HG02852 (cell line): ENCODE data around the gene IL13.
"Not testable (repeated sequence)": the region's sequence is repeated elsewhere in the genome, so short reads cannot be mapped to it uniquely, and the experiment has no call there.

ENCODE experiments used
- ATAC-seq: cut with Tn5 transposase; IDR thresholded peaks from one replicate; pipeline ENCODE4 v1.9.1; 2021; ENCODE audit warnings: mild to moderate bottlenecking, moderate library complexity; ENCODE audit not compliant: unreplicated experiment

IL13 gene

DNA sequence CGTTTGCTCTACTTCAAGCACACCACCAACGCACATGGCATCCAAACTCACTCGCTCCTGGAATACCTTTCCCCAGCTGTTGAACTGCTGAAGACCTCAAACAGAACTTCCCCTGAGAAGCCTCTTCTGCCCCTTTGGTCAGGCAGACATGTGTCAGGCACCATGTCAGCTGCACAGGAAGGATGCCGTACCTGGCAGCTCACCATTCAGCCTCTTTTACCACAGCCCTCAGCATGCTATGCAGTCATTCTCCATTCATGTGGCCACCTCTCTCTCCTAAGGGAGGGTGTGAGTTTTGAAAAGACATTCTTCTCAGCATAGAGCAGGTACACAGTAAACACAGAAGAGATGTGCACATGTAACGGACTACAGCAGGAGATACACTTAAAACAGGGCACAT, 30.0 kb downstream of the IL13 start:
- ATAC-seq = no peak

GRCh38 chr5:132688536-132689339, 30.8 kb downstream of the IL13 start:
- no peak for ATAC-seq

GRCh38 chr5:132689513-132689912, 31.5 kb downstream of the IL13 start:
- ATAC-seq = no peak

DNA sequence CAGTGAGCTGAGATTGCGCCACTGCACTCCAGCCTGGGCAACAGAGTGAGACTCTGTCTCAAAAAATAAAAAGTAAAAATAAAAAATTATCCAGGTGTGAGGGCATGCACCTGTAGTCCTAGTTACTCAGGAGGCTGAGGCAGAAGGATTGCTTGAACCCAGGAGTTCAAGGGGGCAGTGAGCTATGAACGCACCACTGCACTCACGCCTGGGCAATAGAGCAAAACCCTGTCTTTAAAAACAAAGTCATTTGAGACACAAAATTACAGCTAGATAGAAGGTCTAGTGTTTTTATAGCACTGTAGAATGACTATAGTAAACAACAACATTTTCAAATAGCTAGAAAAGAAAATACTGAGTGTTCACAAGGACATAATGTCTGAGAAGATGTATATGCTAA, 32.2 kb downstream of the IL13 start:
- no peak for ATAC-seq

GRCh38 chr5:132691755-132692631, 34.0 kb downstream of the IL13 start:
- ATAC-seq = not testable (repeated sequence)

DNA sequence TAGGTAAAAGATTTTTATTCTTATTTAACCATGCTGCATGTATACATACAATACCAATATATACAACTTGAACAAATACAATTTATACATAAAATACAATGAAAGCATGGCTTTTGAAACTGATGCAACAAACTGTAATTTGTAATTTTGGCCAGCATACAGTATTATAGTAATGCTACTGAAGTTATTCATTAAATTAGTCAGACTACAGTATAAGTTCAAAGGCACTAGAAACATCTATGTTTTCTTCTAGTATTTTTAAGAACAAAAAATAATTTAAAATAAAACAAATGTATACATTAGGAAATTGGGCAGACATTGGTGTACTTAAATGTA, 34.6 kb downstream of the IL13 start:
- no peak for ATAC-seq

GRCh38 chr5:132695956-132696355, 38.0 kb downstream of the IL13 start:
- ATAC-seq = no peak

DNA sequence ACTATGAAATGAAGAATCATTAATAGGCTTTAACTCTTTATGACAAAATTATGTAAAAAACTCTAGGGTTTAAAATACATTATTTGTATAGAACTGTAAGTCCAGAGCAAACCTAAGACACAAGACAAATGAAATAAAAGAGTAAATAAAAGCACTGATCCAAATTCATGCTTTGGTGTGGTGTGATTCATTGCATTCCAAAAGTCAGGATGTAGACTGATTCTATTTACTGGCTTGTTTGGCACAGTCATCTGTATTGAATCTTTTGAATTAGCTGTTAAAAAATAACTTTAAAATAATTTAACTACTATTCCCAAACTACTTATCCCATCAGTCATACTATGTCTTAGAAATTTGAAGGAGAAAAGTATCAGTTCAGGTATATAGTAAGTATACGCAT, 46.9 kb downstream of the IL13 start:
- ATAC-seq = no peak

- no peak for ATAC-seq
Observed at GRCh38 chr5:132708645-132709044, 50.7 kb downstream of the IL13 start.
